CD4-positive, alpha-beta T cell (primary cell): ENCODE data around the gene RASGRP3. TPM values are rescaled to one million over a fixed set of nuclear protein-coding genes. Genes with fewer than 3 reads are reported as not detected.

Source experiments
- ATAC-seq: fragments of 200-7000 bp; cut with Tn5 transposase; one replicate; pipeline ENCODE4 v1.10.0; 2022; ENCODE audit warnings: mild to moderate bottlenecking; ENCODE audit not compliant: poor library complexity
- CTCF ChIA-PET: fragments of 350-600 bp; sonication (Branson Sonifier 250); formaldehyde crosslinking; loops from one replicate; lab custom pipeline; 2021; ENCODE audit warnings: antibody characterized with exemption, inconsistent platforms; lab: Charles Lee
- POLR2A ChIA-PET: fragments of 350-600 bp; sonication (Branson Sonifier 250); formaldehyde crosslinking; loops from one replicate; lab custom pipeline; 2021; ENCODE audit warnings: antibody characterized with exemption, inconsistent platforms; lab: Charles Lee
- DNase-seq, 14 experiments: peaks; one replicate each; pipeline ENCODE4 v3.0.0-alpha.2; 2013 to 2020; ENCODE audit warnings: mixed read lengths in 2 of 14
- H3K27ac ChIP-seq, 2 donors: one replicate each; pipeline versions ENCODE4 v1.5.1 to v1.7.0; 2013; ENCODE audit warnings: low read length in 2 of 2, low read depth in 1 of 2, mild to moderate bottlenecking in 1 of 2
- H3K27me3 ChIP-seq, 2 experiments: 1 replicate in 1 of 2; 2 replicates in 1 of 2; pipeline versions ENCODE4 v1.6.1 to v1.7.0; 2013; ENCODE audit warnings: low read length in 2 of 2, control low read depth in 1 of 2, mild to moderate bottlenecking in 1 of 2, moderate library complexity in 1 of 2; ENCODE audit not compliant: insufficient read depth in 2 of 2, control insufficient read depth in 1 of 2
- H3K36me3 ChIP-seq: one replicate; pipeline ENCODE4 v1.6.1; 2013; ENCODE audit warnings: low read length, control low read depth; ENCODE audit not compliant: insufficient read depth
- H3K4me1 ChIP-seq: one replicate; pipeline ENCODE4 v1.6.1; 2013; ENCODE audit warnings: low read length, control low read depth; ENCODE audit not compliant: insufficient read depth
- H3K4me3 ChIP-seq: one replicate; pipeline ENCODE4 v1.5.1; 2013; ENCODE audit warnings: mild to moderate bottlenecking, low read length, moderate library complexity
- H3K9me3 ChIP-seq, 2 experiments: 1 replicate in 1 of 2; 2 replicates in 1 of 2; pipeline versions ENCODE4 v1.6.1 to v1.7.0; 2013; ENCODE audit warnings: low read length in 2 of 2, mild to moderate bottlenecking in 2 of 2, control low read depth in 1 of 2, moderate library complexity in 1 of 2; ENCODE audit not compliant: control insufficient read depth in 1 of 2, insufficient read depth in 1 of 2
- H3K27ac Mint-ChIP-seq: one replicate; pipeline ENCODE4 v1.8.0; 2020; ENCODE audit warnings: mixed read lengths
- H3K27me3 Mint-ChIP-seq: one replicate; pipeline ENCODE4 v1.8.0; 2021; ENCODE audit warnings: mixed read lengths
- H3K36me3 Mint-ChIP-seq: one replicate; pipeline ENCODE4 v1.8.0; 2021; ENCODE audit warnings: low read depth, mixed read lengths
- H3K4me1 Mint-ChIP-seq: one replicate; pipeline ENCODE4 v1.8.0; 2021; ENCODE audit warnings: low read depth, mixed read lengths
- H3K4me3 Mint-ChIP-seq: one replicate; pipeline ENCODE4 v1.8.0; 2020; ENCODE audit warnings: mild to moderate bottlenecking, mixed read lengths
- H3K9me3 Mint-ChIP-seq: one replicate; pipeline ENCODE4 v1.8.0; 2020; ENCODE audit warnings: mixed read lengths
- intact Hi-C, 2 experiments: fragments of 100-400 bp; cut with DNase I in 1 of 2; cut with micrococcal nuclease in 1 of 2; formaldehyde crosslinking; loops; one replicate each; pipeline versions ENCODE4 v1.15.1 to v1.9.0; 2023 to 2025; cut with DNase I, micrococcal nuclease
- total RNA-seq, 174 experiments: library from RNA in 2 of 174; stranded (reverse) in 2 of 174; gene quantifications; one replicate each; pipeline ENCODE4 v1.2.3 and lab custom pipeline; 2021 to 2026
- TF ChIP-seq, protein P1 (sequence below): fragments of 200-600 bp; IDR thresholded peaks from one replicate; pipeline ENCODE4 v1.8.0; 2022; ENCODE audit warnings: antibody characterized with exemption, mild to moderate bottlenecking

Gene RASGRP3
- total RNA-seq, 2 experiments from 2014 or later: 5.7 to 7.9 TPM

DNA sequence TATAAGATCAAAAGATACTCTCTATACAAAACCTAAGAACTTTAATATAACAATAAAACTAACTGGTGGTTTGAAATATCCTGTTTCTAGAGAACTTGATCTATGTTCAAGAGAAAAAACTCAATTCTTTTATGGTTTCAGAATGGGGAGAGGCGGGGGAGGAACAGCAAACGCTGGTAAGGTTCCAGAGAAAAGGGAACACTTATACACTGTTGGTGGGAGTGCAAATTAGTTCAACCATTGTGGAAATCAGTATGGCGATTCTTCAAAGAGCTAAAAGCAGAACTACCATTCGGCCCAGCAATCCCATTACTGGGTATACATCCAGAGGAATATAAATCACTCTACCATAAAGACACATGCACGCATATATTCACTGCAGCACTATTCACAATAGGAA, 105.4 kb downstream of the RASGRP3 start:
- Histone ChIP-seq H3K9me3 (no peaks in the 10 kb centered on the region), H3K4me3 (no peak overlapping the region), H3K36me3 (peaks cover 26% of the 10 kb centered on the region), H3K4me1 (no peaks in the 10 kb centered on the region), H3K27me3 (no peaks in the 10 kb centered on the region), H3K27ac (no peak overlapping the region)
- H3K27me3 Mint-ChIP-seq: no peaks in the 10 kb centered on the region
- peaks cover 11% of the 10 kb centered on the region for H3K4me1 Mint-ChIP-seq
- POLR2A ChIA-PET: interaction anchor here (2.8 kb wide), 1 partner anchor 106 kb away, joined by 17 read pairs; the partner anchor contains the start of gene RASGRP3
- H3K9me3 Mint-ChIP-seq: no peaks in the 10 kb centered on the region
- H3K36me3 Mint-ChIP-seq: peaks cover 37% of the 10 kb centered on the region
- no peak overlapping the region for H3K4me3 Mint-ChIP-seq
- DNase-seq (no peak), ATAC-seq (no peak)
- peak overlapping the region; percentile 71 for H3K27ac Mint-ChIP-seq
- CTCF ChIA-PET: no interaction called here
- TF ChIP-seq, protein P1, sequence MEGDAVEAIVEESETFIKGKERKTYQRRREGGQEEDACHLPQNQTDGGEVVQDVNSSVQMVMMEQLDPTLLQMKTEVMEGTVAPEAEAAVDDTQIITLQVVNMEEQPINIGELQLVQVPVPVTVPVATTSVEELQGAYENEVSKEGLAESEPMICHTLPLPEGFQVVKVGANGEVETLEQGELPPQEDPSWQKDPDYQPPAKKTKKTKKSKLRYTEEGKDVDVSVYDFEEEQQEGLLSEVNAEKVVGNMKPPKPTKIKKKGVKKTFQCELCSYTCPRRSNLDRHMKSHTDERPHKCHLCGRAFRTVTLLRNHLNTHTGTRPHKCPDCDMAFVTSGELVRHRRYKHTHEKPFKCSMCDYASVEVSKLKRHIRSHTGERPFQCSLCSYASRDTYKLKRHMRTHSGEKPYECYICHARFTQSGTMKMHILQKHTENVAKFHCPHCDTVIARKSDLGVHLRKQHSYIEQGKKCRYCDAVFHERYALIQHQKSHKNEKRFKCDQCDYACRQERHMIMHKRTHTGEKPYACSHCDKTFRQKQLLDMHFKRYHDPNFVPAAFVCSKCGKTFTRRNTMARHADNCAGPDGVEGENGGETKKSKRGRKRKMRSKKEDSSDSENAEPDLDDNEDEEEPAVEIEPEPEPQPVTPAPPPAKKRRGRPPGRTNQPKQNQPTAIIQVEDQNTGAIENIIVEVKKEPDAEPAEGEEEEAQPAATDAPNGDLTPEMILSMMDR: no peak
- intact Hi-C loops: loop anchor here (5.0 to 10.0 kb wide), 3 partner anchors 105 to 1030 kb away; partner anchors contain the start of gene RASGRP3 (in 1 of the 2)

DNA sequence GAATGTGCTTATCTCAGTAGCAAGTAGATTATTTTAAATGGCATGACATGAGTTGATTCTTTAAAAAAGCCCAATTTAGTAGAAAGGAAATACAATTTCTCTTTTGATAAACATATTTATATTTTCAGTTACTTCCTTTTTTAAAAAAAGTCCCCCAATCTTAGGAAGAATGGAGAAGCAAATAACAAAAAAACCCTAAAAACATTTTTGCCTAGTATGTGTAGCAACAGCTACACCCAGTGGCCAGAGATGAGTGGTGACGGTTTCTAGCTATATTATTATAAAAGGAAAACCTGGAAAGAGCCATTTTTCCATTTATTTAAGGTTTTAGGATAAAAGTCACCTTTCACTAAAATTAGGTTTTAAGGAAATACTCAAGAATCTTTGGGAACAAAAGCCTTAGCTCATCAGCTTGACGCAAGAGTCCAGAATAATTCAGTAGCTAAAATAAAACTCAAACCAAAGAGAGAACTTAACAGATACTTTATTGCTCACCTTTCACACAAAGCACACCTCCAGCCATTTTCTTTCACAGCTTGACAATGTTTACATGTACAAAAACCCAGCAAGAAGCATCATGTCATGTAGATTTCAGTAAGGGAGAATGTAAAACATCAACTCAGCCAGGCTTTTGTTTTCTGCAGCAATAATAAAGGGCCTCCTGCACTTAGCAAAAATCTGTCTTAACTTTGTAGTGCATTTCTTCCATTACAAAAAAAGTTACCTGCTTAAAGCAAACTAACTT, 106.9 kb downstream of the RASGRP3 start:
- TF ChIP-seq, protein P1: peak; percentile 94
- H3K27me3 Mint-ChIP-seq: no peaks in the 10 kb centered on the region
- ATAC-seq: peak; percentile 57
- H3K27ac Mint-ChIP-seq: no peak overlapping the region
- H3K4me1 Mint-ChIP-seq: peaks cover 11% of the 10 kb centered on the region
- H3K9me3 Mint-ChIP-seq: no peaks in the 10 kb centered on the region
- ChIA-PET POLR2A (interaction anchor here (0.7 to 2.8 kb wide), 4 partner anchors 16 to 112 kb away, joined by 3 to 17 read pairs (median 7); partner anchors contain the start of genes FAM98A and RASGRP3), CTCF (interaction anchor here (0.6 to 2.6 kb wide), 6 partner anchors 10 to 118 kb away, joined by 3 to 11 read pairs (median 5); partner anchors contain the start of genes FAM98A and RASGRP3)
- peak in 9 of 14 experiments; percentile 1 to 69 (median 18) for DNase-seq
- Histone ChIP-seq H3K4me3 (no peak overlapping the region), H3K27ac (no peak overlapping the region), H3K27me3 (no peaks in the 10 kb centered on the region), H3K4me1 (no peaks in the 10 kb centered on the region), H3K9me3 (no peaks in the 10 kb centered on the region), H3K36me3 (peaks cover 40% of the 10 kb centered on the region)
- peaks cover 48% of the 10 kb centered on the region for H3K36me3 Mint-ChIP-seq
- no peak overlapping the region for H3K4me3 Mint-ChIP-seq
- intact Hi-C loops: loop anchor here (1.0 to 10.0 kb wide), 5 partner anchors 106 to 1031 kb away; partner anchors contain the start of gene RASGRP3 (in 1 of the 2)

DNA sequence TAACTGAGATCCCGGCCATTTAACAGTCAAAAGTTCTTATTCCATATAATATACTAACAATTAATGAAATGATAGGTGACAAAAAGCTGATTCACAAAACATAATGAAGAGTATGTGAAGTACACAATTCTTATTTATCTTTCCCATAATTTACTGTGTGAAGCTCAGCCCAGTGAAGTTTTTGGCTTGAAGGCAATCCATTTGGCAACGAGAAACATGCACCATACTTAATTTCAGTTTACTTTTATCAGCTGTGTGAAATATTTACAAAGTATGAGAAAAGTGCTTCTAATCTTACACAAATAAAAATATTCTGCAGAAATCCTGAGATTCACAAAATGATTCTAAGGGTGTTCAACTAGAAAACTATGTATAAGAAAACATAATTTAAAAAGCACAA, 110.3 kb downstream of the RASGRP3 start:
- H3K36me3 Mint-ChIP-seq: peaks cover 76% of the 10 kb centered on the region
- H3K27ac ChIP-seq: no peak overlapping the region
- TF ChIP-seq, protein P1: no peak
- no peaks in the 10 kb centered on the region for H3K27me3 ChIP-seq
- H3K4me1 Mint-ChIP-seq: peaks cover 17% of the 10 kb centered on the region
- H3K36me3 ChIP-seq: peaks cover 57% of the 10 kb centered on the region
- no peak for ATAC-seq
- POLR2A ChIA-PET: no interaction called here
- H3K9me3 ChIP-seq: no peaks in the 10 kb centered on the region
- H3K4me3 ChIP-seq: no peak overlapping the region
- H3K4me1 ChIP-seq: no peaks in the 10 kb centered on the region
- no peak overlapping the region for H3K4me3 Mint-ChIP-seq
- intact Hi-C loops: loop anchor here in 1 of 2 experiments (10.0 kb wide), 1 partner anchor 212 kb away; no protein-coding TSS in a partner anchor
- no peaks in the 10 kb centered on the region for H3K27me3 Mint-ChIP-seq
- no peaks in the 10 kb centered on the region for H3K9me3 Mint-ChIP-seq
- CTCF ChIA-PET: interaction anchor here (1.1 to 1.6 kb wide), 2 partner anchors 13 to 111 kb away, joined by 3 to 4 read pairs; no protein-coding TSS in a partner anchor
- no peak for DNase-seq
- no peak overlapping the region for H3K27ac Mint-ChIP-seq
